ENCODE data around the gene TGM4.

- no peak for TF ChIP-seq BACH2 (CRISPR knock-in tag; IDR thresholded peaks at IDR 0.05; ENCODE audit: borderline replicate concordance)
- no peak for TF ChIP-seq OSR1 (CRISPR knock-in tag; IDR thresholded peaks at IDR 0.05)
- no peak for TF ChIP-seq ESRRG (CRISPR knock-in tag; IDR thresholded peaks at IDR 0.05)
Observed at GRCh38 chr3:44962621-44963393, 88.4 kb downstream of the TGM4 start.

Data from SK-N-SH treated with all-trans-retinoic acid at 6 μM for 48 hours (cell line).